ENCODE measurements around the gene MYB. TPM values are rescaled to one million over a fixed set of nuclear protein-coding genes. Genes with fewer than 3 reads are reported as not detected.

The MYB gene
- total RNA-seq, 1 donor from 2014 or later = 23.3 TPM

- no peak overlapping the region for H3K4me3 Mint-ChIP-seq (ENCODE audit: unreplicated experiment)
- H3K4me1 Mint-ChIP-seq (ENCODE audit: unreplicated experiment) = no peaks in the 10 kb centered on the region
- H3K27ac Mint-ChIP-seq (ENCODE audit: unreplicated experiment) = no peak overlapping the region
- no peaks in the 10 kb centered on the region for H3K36me3 Mint-ChIP-seq (ENCODE audit: low read depth, unreplicated experiment)
- no peaks in the 10 kb centered on the region for H3K9me3 Mint-ChIP-seq (ENCODE audit: unreplicated experiment)
- no peaks in the 10 kb centered on the region for H3K27me3 Mint-ChIP-seq (ENCODE audit: unreplicated experiment)
- TF ChIP-seq, protein P1, sequence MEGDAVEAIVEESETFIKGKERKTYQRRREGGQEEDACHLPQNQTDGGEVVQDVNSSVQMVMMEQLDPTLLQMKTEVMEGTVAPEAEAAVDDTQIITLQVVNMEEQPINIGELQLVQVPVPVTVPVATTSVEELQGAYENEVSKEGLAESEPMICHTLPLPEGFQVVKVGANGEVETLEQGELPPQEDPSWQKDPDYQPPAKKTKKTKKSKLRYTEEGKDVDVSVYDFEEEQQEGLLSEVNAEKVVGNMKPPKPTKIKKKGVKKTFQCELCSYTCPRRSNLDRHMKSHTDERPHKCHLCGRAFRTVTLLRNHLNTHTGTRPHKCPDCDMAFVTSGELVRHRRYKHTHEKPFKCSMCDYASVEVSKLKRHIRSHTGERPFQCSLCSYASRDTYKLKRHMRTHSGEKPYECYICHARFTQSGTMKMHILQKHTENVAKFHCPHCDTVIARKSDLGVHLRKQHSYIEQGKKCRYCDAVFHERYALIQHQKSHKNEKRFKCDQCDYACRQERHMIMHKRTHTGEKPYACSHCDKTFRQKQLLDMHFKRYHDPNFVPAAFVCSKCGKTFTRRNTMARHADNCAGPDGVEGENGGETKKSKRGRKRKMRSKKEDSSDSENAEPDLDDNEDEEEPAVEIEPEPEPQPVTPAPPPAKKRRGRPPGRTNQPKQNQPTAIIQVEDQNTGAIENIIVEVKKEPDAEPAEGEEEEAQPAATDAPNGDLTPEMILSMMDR (IDR thresholded peaks at IDR 0.05; ENCODE audit: unreplicated experiment) = no peak
- no peak for DNase-seq (ENCODE audit: low spot score)
Observed at GRCh38 chr6:135170849-135171248, 10.3 kb upstream of the MYB start.

DNA sequence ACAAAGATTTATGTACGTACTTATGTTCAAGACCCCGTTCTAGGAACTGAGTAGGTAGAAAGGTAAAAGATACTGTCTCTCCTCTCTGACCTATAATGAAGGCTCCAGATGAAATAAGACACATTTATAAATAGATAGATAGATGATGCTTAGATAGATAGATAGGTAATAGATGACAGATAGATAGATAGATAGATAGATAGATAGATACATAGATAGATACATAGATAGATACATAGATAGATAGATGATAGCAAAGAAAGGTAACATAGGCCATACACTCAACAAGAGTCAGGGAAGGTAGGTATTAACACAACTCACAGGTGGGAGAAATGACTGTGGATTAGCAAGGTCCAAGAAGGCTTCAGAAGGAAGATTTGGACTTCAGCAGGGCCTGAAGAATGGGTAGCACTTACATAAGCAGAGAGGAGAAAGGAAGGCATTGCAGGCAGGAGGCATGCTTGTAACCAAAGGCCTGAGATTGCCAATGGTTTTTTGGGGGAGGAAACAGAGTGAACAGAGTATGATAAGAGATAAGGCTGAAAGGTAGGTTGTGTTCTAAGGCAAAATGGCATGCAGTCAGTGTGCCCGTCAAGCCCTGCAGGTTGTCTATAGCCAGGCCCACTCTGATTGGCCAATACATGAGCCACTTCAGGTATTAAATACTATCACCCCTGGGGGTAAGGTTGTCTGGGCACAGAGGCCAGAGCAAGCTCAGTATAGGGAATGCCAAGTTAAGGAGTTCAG is 7.7 kb upstream of the MYB start:
- H3K27me3 Mint-ChIP-seq (ENCODE audit: unreplicated experiment) = no peaks in the 10 kb centered on the region
- H3K27ac Mint-ChIP-seq (ENCODE audit: unreplicated experiment) = no peak overlapping the region
- no peaks in the 10 kb centered on the region for H3K4me1 Mint-ChIP-seq (ENCODE audit: unreplicated experiment)
- H3K4me3 Mint-ChIP-seq (ENCODE audit: unreplicated experiment) = no peak overlapping the region
- no peaks in the 10 kb centered on the region for H3K36me3 Mint-ChIP-seq (ENCODE audit: low read depth, unreplicated experiment)
- no peaks in the 10 kb centered on the region for H3K9me3 Mint-ChIP-seq (ENCODE audit: unreplicated experiment)
- no peak for DNase-seq (ENCODE audit: low spot score)
- TF ChIP-seq, protein P1 (IDR thresholded peaks at IDR 0.05; ENCODE audit: unreplicated experiment) = no peak

- DNase-seq (ENCODE audit: low spot score) = no peak
- no peaks in the 10 kb centered on the region for H3K9me3 Mint-ChIP-seq (ENCODE audit: unreplicated experiment)
- H3K27ac Mint-ChIP-seq (ENCODE audit: unreplicated experiment) = no peak overlapping the region
- TF ChIP-seq, protein P1 (IDR thresholded peaks at IDR 0.05; ENCODE audit: unreplicated experiment) = no peak
- H3K4me3 Mint-ChIP-seq (ENCODE audit: unreplicated experiment) = no peak overlapping the region
- no peaks in the 10 kb centered on the region for H3K27me3 Mint-ChIP-seq (ENCODE audit: unreplicated experiment)
- no peaks in the 10 kb centered on the region for H3K36me3 Mint-ChIP-seq (ENCODE audit: low read depth, unreplicated experiment)
- H3K4me1 Mint-ChIP-seq (ENCODE audit: unreplicated experiment) = no peaks in the 10 kb centered on the region
Observed at GRCh38 chr6:135173989-135174484, 7.1 kb upstream of the MYB start.

DNA sequence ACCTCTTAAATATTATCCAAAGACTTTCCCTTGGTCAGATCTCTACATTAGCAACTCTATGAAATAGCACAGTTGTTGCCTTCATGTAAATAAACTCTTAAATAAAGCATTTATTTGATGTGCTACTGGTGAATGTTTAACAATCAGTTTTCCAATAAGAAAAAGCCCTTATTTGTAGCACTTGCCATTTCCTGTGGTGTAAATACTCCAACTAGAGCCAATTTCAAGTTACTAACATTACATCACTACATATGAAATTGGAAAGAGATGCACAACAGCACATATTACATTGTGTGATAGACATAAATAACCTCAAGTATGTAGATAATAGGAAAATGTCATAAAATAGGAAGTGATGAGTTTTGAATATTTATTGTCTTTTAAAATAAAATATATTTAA is 5.0 kb upstream of the MYB start:
- TF ChIP-seq, protein P1 (IDR thresholded peaks at IDR 0.05; ENCODE audit: unreplicated experiment) = no peak
- Mint-ChIP-seq H3K27me3 (ENCODE audit: unreplicated experiment) (peaks cover 4% of the 10 kb centered on the region), H3K4me1 (ENCODE audit: unreplicated experiment) (peaks cover 3% of the 10 kb centered on the region)

DNA sequence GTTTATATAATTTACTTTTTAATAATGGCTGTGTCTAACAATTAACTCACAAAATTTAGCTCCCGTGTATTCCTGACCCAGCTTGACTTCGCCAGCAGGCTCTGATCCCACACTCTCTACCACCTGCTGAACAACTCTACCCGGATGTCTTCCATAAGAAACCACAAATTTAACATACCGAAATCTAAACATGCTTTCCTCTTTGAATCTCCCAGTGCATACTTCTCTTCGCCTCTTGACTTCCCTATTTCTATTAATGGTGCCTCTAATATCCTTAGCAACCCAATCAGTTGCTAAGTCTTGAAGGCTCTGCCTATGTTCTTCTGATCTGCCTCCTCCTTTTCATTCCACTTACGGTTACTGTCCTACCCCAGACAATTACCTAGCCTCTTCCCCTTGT is 4.6 kb upstream of the MYB start:
- no peak overlapping the region for H3K4me3 Mint-ChIP-seq (ENCODE audit: unreplicated experiment)
- DNase-seq (ENCODE audit: low spot score) = no peak
- no peaks in the 10 kb centered on the region for H3K9me3 Mint-ChIP-seq (ENCODE audit: unreplicated experiment)
- no peak overlapping the region for H3K27ac Mint-ChIP-seq (ENCODE audit: unreplicated experiment)
- peaks cover 4% of the 10 kb centered on the region for H3K27me3 Mint-ChIP-seq (ENCODE audit: unreplicated experiment)
- H3K4me1 Mint-ChIP-seq (ENCODE audit: unreplicated experiment) = peaks cover 3% of the 10 kb centered on the region
- TF ChIP-seq, protein P1 (IDR thresholded peaks at IDR 0.05; ENCODE audit: unreplicated experiment) = no peak
- no peaks in the 10 kb centered on the region for H3K36me3 Mint-ChIP-seq (ENCODE audit: low read depth, unreplicated experiment)

More for the DNA sequence above, 5.0 kb upstream of the MYB start:
- Mint-ChIP-seq H3K36me3 (ENCODE audit: low read depth, unreplicated experiment) (no peaks in the 10 kb centered on the region), H3K27ac (ENCODE audit: unreplicated experiment) (no peak overlapping the region), H3K4me3 (ENCODE audit: unreplicated experiment) (no peak overlapping the region), H3K9me3 (ENCODE audit: unreplicated experiment) (no peaks in the 10 kb centered on the region)
- DNase-seq (ENCODE audit: low spot score) = no peak
